Measurements from ENCODE around the gene EYA2. TPM values are rescaled to one million over a fixed set of nuclear protein-coding genes. Genes with fewer than 3 reads are reported as not detected.

The EYA2 gene
- polyA plus RNA-seq, 1 donor, result 1.5 TPM

DNA sequence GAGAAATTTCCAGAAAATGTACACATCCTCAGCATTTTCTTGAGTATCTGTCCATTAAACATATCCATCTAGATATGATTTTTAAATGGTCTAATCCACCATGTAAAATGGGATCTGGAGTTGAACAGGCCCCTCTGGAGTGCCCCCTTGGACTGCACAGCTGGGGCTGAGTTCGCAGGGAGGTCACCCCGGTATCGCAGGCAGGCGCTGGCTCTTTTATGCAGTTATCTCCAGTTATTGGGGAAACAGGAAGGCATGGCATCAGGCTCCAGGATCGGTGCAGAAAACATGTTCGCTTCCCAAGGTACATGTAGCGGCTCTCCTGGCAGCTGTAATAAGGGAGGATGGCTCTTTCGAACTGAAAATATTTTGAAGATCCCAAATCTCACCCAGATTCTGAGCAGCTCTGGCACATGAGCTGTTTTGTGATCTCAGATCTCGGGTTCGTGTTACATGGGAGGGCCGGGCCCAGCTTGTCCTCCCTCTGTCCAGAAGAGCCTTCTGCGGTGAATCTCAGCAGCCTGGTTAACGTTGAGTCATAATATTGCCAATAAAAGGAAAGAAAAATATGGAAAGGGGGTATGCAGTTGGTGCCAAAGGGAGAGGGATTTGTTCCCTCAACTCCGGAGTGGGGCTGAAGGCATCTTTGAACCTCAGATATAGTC, 167.7 kb downstream of the EYA2 start:
- no peak for DNase-seq (ENCODE audit: low read depth)

DNA sequence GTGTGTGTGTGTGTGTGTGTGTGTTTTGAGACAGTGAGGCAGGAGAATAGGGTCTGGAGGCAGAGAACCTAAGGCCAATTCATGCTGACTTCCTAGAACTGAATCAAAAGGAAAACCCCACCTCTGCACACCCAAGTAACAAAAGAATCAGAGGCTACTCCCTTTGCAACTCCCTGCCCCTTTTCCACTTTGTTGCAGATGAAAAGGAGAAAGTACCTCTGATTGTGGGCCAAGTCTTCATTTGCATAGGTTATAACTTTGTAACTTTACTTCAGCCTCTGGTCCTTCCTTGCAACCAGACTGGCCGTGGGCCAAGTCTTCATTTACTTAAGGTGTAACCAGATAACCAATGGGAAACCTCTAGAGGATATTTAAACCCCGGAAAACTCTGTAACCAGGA, 168.8 kb downstream of the EYA2 start:
- no peak for DNase-seq (ENCODE audit: low read depth)

DNA sequence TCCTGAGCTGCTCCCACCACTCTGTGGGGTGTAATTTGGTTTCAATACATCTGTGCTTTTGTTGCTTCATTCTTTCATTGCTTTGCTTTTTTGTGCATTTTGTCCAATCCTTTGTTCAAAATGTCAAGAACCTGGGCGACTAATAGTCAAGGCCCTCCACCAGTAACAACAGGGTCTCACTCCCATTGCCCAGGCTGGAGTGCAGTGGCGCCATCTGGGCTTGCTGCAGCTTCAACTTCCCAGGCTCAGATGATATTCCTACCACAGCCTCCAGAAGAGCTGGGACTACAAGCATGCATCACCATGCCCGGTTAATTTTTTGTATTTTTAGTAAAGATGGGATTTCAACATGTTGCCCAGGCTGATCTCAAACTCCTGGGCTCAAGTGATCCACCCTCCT, 169.2 kb downstream of the EYA2 start:
- DNase-seq (ENCODE audit: low read depth), result no peak

DNA sequence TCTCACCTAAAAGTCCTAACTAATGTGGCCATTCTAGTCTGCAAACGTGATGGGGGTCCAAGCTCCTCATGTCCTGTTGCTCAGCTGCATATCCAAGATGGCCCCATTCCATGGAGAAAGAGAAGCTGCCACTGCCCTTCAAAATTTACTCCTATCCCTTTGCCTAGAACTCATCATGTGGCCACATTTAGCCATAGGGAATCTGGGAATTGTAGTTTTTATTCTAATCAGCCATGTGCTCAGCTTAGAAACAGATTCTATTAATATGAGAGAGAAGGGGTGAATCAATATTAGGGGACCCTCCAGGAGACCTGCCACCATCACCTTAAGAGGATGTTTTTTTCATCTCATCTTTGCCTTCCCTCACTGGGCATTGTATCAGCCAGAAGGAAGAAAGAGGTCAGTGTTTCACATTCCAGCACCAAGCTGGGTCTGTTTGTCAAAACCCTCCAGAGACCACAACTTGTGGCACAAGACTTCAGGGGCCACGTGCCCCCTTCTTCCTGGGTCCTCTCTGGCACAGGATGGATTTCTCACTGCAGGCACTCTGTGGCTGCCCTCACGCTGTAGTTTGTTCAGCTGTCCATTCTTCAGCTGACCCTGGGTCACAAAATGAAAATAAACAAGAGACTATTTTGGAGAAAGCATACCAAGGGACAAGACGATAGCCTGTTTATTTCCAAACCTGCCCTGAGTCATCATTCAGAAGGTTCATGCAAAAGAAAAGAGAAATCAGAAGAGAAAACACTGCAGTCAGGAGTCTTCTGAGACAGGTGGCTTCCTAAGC, 172.0 kb downstream of the EYA2 start:
- DNase-seq (ENCODE audit: low read depth), result no peak

DNA sequence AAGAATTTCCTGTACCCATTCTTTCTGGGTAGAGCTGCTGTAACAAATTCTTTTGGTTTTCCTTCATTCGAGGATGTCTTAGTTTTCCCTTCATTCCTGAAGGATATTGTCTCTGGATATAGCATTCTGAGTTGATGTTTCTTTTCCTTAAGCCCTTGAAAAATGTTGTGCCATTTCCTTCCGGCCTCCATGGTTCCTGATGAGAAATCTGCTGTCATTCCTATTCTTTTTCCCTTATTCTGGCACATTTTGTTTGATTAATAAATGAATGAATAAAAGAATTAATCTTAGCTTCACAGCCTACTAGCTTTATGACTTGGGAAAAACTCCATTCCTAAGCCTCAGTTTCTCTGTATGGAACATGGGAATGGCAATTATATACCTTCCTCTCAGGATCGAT, 173.1 kb downstream of the EYA2 start:
- DNase-seq (ENCODE audit: low read depth), result no peak

DNA sequence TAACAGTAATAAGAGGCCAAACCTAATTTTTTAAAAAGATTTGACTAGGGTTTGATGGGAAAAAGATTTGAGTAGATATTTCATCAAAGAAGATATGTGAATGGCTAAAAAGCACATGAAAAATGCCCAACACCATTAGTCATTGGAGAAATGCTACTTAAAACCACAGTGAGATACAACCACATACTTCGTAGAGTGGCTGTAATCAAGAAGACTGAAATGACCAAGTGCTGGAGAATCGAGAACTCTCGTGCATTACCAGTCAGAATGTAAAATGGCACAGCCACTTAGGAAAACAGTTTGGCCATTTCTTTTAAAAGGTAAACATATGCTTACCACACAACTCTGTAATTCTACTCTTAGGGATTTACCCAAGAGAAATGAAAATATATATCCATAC, 175.5 kb downstream of the EYA2 start:
- no peak for DNase-seq (ENCODE audit: low read depth)

DNA sequence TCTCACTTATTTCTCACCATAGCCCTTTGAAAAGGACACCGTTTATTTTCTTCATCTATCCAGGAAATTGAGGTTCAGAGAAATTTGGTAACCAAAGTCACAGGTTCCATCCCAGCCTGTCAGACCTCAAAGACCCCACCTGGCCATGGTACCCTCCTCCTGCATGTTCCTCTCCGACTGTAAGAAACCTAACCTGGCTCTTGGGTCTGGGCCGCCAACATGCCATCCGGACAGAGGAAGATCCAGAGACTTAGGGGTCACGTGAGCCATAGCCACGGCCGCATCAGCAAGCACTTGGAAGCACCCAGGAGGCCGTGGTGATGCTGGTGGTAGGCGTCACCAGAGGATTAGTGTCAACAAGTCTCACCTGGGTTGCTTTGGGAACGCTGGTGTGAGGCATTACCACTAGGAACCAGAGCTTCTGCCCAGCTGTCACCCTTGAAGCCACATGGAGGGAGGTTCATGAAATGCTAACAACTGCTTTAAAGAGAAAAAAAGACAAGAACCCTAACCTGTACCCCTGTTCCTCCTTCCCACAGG, 177.1 kb downstream of the EYA2 start:
- no peak for DNase-seq (ENCODE audit: low read depth)

DNA sequence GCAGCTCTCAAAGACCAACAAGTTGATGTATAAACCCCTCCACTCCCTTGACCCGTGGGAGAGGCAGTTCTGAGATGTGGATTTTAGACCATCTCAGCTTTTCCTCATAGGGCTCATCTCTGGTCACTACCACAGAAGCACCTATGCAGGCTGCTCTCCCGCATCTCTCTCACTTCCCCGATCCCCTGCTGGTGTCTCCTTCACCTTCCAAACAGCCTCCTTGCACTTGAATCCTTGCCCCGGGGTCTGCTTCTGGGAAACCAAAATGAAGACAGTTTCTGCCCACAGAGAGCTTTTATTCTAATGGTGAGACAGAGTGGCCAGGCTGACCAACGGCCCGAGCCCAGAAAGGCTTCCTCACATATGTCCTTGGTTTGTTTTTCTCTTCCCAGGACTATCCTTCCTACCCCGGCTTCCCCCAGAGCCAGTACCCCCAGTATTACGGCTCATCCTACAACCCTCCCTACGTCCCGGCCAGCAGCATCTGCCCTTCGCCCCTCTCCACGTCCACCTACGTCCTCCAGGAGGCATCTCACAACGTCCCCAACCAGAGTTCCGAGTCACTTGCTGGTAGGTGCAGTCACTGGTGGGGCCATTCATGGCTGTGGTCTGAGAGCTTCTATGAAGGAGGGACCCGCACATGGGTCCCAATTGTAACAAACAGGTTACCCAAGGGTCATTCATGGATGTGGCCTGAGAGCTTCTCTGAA, 179.3 kb downstream of the EYA2 start:
- DNase-seq (ENCODE audit: low read depth), result no peak

DNA sequence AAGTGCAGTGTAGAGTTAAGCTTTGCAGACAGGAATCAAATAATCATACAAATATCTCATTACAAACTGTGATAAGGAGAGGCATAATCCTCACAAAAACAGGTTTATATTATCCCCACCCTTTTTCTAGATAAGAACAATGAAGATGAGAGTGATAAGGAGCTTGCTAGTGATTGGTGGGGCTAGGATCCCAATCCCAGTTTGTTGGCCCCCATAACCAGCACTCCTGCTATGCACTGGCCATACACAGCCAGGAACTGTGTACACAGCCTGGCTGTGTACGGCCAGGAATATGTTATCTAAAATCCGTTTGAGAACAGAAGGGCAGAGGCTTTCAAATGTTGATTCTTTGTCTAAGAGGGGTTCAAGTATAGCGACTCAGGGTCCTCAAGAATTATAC, 180.6 kb downstream of the EYA2 start:
- no peak for DNase-seq (ENCODE audit: low read depth)

DNA sequence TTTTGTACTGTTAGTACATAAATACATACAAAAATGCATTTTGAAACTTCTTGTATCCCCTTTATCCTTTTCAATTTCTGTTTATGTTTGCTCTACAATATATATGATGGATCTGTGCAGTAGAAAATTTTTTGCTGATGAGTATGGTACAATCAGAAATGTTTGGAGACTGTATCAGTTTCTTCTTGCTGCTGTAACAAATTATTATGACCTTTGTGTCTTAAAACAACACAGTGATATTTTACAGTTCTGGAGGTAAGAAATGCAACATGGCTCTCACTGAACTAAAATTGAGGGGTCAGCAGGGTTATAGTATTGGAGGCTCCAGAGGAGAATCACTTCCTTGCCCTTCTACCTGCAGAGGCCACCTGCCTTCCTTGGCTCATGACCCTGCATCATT, 184.4 kb downstream of the EYA2 start:
- DNase-seq (ENCODE audit: low read depth), result no peak

DNA sequence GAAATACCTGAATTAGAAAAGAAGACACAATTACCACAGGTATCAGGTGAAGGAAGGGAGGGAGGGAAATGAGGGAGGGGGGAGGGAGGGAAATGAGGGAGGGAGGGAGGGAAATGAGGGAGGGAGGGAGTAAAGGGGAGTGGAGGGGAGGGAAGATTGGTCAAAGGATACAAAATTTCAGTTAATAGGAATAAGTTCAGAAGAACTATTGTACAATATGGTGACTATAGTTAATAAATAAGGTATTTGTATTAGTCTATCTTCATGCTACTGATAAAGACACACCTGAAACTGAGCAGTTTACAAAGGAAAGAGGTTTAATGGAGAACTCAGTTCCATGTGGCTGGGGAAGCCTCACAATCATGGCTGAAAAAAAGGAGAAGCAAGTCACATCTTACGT, 185.7 kb downstream of the EYA2 start:
- no peak for DNase-seq (ENCODE audit: low read depth)

DNA sequence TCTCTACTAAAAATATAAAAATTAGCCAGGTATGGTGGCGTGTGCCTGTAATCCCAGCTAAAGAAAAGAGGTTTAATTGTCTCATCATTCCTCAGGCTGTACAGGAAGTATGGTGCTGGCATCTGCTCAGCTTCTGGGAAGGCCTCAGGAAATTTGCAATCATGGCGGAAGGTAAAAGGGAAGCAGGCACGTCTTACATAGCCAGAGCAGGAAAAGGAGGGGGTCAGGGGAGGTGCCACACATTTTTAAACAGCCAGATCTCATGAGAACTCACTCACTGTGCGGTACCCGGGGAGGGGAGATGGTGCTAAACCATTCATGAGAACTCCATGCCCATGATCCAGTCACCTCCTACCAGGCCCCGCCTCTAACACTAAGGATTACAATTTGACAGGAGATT, 191.7 kb downstream of the EYA2 start:
- no peak for DNase-seq (ENCODE audit: low read depth)

DNA sequence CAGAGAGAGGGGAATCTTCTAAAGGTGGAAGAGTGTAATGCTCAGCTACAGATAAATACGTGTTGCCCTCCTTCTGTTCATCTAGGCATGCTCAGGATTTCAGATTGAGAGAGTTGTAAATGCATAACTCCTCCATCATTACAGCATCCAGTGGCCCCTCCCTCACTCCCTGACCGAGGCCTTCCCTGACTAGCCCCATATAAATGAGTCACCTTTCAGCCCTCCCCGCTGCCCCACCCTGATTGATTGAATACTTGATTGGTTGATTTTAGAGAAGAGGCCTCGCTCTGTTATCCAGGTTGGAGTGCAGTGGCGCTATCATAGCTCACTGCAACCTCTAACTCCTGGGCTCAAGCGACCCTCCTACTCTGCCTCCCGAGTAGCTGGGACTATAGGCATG, 193.7 kb downstream of the EYA2 start:
- DNase-seq (ENCODE audit: low read depth), result no peak

DNA sequence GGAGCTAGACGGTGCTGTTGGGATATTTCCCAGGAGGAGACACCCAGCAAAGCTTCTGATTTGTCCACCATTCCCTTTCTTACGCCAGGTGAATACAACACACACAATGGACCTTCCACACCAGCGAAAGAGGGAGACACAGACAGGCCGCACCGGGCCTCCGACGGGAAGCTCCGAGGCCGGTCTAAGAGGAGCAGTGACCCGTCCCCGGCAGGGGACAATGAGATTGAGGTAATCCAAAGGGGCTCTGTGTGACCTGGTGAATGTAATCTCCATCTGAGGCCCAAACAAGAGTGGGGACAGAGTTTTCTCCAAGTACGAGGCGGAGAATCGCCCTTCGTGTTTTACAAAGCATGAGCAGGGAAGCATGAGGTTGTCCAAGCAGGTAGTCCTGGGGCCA, 194.5 kb downstream of the EYA2 start:
- no peak for DNase-seq (ENCODE audit: low read depth)

DNA sequence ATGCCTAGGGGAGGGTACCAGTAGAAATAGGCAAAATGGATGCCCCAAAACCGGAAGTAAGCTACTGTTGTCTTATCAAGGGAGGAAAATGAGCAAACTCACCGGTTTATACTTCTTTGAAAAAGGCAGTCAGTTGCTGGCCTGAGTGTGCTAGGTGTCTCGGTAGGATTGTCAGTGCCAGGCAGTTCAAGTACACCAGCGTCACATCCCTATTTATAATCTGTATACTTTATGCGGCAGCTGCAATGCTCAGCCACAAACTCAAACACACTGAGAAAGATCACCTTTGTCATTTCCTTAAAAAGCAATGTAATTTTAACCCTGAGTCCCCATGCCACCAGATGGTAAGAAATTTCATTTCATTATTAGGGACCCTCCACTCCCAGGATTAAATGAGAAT, 196.2 kb downstream of the EYA2 start:
- no peak for DNase-seq (ENCODE audit: low read depth)

DNA sequence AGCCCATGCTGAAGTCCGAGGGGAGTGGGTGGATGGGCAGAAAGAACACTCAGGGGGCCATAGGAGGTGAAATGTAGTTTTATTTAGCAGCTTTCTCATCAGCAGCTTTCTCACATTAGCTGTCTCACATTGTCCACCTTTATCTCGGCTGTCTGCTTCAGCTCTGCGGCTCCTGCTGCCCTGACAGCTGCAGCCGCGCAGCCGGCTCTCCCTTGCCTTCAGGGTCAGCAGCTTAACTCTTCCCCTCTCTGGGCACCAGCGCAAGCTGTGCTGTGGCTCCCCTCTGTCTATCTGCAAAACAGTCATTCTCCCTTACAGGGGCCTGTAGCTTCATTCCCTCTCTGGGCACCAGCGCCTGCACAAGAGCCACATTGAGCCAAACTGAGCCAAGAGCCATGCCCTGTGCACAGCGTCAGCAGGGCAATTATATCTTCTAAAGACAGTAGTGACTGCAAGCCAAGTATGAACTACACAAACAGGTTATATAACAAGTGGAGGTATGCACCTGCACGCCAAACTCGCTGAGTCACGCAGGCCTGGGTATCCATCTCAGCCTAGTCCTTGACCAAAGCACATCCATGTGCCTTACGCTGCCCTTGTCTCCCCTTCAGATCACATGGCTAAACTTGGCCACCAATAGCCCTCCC, 198.8 kb downstream of the EYA2 start:
- DNase-seq (ENCODE audit: low read depth), result no peak

DNA sequence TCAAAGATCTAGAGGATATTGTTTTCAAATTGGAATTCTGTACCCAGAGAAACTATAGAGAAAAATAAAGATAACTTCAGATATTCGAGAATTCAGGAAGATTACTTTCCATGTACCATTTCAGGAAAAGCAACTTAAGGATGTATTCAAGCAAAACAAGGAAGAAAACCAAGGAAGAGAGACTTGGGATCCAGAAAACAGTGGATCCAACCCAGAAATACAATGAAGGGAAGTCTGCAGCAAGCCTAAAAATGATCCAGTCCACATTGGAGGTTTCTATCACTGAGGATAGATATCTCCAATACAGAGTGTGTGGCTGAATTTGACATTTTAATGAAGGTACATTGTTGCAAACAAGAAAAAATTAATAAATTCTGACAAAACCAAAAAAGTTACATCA, 201.0 kb downstream of the EYA2 start:
- DNase-seq (ENCODE audit: low read depth), result no peak

DNA sequence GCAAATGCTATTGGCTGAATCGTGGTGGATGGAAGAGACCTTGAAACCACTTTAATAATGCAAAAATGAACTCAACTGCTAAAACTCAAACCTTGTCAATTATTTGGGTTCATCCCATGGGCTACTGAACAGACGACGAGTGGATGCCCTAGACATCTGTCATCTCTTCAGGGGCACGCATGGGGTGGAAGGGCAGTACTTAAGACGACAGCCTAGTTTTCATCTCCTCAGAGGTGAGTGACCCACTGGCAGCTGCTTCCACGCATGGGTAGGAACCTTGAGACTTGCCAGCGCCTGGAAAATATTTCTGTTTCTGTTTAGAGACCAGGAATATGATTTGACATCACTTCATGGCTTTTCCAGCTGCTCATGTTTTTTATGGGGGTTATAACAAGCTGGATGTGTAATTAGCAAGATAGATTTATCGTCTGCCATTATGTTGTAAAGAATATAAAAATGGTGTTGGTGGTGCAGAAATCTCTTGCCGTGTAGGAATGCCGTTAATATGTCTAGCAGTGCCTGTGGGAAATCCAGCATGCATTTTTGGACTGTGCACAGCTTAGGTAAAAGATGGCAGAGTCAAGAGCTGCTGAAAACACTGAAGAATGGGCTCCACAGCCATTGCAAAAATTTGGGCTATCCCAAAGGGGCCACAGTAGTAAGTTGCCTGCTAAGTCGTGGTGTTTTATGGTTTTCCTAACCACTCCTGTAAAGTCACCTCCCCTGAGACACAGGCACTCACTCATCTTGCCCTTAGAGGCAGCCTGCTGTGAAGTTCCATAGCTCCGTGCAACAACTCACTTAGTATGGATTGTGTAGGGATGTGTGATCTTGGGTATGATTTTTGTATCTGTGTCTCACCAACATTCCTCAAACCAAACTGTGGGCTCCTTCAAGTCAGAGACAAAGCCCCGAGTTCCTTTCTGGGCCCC, 203.3 kb downstream of the EYA2 start:
- no peak for DNase-seq (ENCODE audit: low read depth)

DNA sequence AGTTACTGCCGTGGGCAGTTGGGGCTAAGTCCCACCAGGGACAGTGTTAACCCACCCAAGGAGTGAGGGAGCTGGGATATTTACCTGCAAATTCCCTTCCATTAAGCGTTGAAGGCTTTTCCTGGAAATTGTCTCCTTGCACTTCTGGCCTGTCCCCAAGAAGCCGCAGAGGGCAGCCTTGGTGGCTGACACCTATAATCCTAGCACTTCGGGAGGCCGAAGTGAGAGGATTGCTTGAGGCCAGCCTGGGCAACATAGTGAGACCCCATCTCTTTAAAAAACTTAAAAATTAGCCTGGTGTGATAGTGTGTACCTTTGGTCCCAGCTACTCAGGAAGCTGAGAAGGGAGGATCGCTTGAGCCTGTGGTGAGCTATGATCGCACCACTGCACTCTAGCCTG, 204.4 kb downstream of the EYA2 start:
- no peak for DNase-seq (ENCODE audit: low read depth)

DNA sequence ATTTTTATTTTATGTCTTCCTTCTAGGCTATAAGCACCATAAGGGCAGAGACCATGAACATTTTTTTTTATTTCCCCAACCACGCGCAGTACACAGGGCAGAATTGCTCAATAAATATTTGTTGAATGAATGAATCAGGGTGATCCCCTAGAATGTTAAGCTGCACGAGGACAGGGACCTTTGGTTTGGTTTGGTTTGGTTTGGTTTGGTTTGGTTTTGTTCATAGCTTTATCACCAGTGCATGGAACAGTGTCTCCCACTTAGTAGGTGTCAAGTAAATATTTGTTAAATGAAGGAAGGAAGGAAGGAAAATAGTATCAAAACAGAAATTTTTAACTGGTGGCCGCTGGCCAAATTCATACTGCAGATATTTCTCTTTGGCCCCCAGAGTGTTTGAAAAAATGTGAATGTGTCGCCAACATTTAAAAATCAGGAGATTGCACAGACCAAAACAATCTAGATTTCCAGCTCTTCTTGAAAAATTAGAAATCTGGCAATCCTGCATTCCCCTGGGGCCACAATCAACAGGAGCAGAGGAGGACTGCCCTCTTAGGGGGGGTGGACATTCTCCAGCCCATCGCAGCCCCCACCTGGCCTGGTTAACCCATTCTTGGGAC, 205.3 kb downstream of the EYA2 start:
- no peak for DNase-seq (ENCODE audit: low read depth)

DNA sequence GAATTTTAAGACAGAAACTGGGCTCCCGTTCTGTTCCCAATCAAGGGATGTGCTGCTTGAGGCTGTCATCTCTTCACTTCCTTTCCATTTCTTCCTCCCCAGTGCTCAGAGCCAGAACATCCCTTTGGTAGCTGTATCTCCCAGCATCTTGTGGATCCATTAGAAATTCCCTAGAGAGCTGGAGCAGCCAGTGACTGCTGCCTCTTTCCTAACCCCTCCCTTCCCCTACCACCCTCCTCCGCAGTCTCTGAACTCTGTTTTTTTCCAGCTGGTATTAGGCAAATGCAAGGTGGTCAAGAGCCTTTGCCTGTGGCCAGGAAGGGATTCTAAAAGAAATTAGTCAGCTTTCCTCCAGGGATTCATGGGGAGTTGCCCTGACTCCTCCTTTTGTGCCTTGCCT, 208.0 kb downstream of the EYA2 start:
- no peak for DNase-seq (ENCODE audit: low read depth)
